CD4-positive, alpha-beta T cell treated with Interleukin-4 for 1 hour (primary cell): Measurements from ENCODE around the gene CFAP61.

Source experiments
- DNase-seq, 2 donors: peaks; one replicate each; pipeline ENCODE4 v3.0.0-alpha.2; 2020 to 2022

CFAP61 gene

DNA sequence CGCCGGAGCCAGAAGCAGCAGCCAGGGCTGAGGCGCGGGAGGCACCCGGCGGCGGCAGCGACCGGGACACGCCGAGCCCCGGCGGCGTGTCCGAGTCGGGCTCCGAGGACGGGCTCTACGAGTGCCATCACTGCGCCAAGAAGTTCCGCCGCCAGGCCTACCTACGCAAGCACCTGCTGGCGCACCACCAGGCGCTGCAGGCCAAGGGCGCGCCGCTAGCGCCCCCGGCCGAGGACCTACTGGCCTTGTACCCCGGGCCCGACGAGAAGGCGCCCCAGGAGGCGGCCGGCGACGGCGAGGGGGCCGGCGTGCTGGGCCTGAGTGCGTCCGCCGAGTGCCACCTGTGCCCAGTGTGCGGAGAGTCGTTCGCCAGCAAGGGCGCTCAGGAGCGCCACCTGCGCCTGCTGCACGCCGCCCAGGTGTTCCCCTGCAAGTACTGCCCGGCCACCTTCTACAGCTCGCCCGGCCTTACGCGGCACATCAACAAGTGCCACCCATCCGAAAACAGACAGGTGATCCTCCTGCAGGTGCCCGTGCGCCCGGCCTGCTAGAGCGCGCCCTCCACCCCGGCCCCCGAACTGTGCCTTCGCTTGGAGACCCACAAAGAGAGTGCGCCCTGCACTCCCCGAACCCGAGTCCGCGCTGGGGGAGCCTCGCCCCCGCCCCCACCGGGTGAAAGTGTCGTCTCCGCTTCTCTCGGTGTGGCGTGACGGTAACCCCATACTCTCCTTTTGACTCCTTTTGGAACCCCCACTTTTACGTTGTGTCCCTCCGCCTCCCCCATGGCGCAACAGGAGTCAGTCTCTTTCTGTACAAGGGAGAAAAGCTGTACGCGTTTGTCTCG lies 317.1 kb downstream of the CFAP61 start:
- DNase-seq: no peak

DNA sequence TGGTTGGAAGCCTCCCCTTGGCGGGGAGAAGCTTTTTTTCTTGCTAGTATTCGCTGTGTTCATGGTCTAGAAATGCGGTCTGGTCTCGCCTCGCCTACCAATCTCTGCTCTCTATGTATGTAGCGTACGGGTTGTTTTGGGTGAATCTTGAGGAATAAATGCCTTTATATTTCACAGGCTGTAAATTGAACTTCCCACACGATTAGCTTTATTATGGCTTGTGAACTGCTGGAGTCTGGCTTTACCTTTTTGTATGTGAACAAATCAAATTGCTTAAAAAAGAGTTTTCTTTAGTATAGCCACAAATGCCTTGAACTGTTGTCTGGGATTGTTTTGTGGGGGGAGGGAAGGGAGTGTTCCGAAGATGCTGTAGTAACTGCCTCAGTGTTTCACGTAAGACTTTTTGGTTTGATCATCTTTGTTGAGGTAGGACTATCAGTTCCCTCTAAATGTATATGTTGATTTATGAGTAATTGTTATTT lies 317.8 kb downstream of the CFAP61 start:
- DNase-seq: no peak

DNA sequence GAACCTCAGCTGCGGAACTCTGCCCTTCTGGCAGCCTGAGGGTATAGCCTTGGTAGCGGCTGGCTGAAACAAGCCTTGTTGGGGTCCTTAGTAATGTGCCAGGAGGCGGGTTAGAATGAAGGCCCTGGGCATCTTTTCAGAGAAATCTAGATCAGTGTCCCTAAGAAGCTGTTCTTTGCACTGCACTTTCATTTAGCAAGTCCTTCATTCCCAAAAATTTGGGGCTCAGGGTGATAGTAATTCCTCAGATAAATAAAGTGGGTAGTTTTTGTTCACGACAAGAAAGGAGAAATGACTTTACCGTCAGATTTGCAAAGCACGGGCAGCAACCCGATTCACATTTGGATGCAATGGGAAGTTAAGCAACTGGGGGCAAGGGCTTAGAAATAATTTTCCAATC lies 318.8 kb downstream of the CFAP61 start:
- DNase-seq: no peak

DNA sequence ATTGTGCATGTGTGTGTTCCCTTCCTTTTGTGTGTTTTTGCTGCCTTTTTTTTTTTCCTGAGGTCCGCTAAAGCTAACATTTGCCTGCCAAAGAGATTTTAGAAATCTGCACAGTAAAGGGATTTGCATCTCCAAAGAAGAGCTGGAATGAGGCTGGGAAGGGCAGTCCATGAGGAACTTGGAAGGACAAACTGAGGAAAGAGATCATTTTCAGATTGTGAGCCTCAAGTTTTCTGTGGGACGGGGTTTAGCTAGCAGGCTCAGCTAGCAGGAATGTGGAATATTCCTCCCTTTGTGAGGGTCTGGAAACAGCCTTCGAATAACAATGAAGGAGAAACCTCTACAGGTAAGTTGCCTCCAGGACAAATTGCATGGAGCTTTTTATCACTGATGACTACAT lies 319.3 kb downstream of the CFAP61 start:
- DNase-seq: no peak

DNA sequence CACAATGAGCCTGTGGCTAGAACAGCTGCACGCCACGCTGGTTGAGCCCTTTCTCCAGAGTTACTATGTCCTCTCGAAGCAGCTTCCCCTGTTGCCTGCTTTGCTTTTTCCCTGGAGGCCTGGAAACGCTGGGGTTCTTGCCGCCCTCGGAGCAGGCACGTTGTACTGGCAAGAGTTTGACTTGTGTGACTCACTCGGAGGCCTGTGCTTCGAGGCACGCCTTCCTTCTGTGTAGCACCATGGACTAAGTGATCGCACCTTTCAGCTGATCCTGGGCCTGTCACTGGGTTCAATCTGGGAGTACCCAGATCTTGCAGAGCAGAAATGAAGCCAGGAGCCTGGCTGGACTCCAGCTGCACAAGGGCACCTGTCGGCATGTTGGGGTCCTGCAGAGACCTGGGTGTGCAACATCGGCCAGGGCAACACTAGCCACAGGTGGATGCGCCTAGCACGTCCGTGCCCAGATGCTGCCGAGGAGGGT lies 320.8 kb downstream of the CFAP61 start:
- DNase-seq: no peak

DNA sequence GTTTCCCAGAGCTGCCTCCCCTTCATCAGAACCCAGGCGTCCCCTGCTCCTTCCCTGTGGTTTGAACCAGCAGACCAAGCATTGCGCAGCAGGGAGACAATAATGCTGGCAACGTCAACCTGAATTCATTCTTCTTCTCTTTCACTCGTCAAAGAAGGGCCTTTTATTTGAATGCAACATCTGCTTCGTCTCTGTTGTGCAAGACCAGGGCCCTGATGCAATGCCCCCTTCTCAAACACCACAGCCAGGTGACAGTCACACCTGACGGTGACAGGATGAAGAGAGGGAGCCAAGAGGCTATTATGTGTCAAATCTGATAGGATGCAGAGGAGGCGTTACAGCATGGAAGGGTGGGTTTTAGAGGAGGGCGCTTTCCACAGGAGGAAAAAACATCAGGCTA lies 323.5 kb downstream of the CFAP61 start:
- no peak for DNase-seq

DNA sequence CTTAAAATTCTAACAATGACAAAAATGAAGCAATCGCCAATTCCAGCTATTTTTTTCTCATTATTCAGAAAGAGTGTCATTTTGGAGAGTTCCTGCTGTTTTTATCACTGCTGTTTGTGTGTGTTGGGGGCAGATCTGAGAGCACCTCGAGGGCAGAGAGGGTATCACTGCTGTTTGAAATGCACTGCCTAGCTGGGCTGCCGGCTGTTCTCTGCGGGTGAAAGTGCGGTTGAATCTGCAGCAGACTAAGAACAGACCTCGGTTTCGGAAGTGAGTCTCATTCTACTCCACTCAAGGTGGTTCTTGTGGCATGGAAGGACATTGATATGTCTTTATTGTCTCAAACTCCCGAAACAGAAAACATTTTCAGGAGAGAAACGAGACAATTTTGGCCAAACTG lies 333.9 kb downstream of the CFAP61 start:
- no peak for DNase-seq

DNA sequence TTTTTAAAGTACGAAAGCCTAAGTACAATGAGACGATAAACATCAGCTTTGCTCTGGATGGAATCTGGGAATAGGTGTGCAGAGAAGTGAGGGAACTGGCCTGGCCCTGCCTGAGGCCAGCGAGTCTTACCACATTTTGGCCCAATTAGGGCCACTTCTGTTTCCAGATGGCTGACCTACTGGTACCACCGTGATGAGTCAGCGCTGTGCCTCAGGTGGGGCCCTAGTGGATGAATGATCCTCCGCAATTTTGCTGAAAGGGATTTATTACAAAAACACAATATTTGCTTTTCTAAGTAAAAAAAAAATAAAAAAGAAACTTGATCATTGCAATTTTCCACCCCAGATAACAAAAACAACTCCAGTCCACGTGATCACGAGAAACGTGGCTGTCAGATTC lies 338.1 kb downstream of the CFAP61 start:
- DNase-seq: no peak

DNA sequence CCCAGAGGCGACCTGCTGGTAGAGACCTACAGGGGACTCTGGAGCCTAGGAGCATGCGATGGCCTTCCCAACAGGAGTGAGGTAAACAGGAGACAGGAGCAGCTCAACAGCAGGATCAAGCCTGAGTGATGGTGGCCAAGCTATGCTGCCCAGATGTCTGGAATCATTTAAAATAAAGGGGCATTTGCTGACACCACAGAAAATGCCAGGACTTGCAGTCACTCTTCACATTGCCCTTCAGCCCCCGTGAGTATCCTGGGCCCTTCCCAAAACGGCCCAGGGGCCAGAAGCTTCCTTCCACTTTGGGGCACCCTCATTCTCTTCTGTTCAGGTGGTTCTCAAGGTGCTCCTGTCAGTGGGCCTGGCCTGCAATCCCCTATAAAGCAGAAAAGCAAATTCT lies 338.8 kb downstream of the CFAP61 start:
- no peak for DNase-seq

DNA sequence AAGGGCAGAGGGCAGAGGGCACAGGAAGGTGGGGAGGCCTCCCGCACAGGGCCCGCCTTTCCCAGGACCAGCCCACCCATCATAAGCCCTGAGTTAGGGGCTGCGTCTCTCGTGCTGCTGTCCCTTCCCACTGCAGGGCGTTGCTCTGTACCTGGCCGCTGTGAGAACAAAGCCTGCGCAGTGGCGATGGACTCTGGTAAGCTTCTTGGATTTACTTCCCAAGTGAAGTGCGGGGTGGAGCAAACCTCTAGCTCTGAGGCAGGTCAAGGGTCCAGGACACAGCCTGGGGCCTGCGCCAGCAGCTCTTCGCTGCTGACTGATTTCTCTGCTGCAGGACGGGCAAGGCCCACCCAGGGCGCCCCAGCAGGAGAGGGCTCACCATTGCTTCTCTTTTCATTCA lies 339.4 kb downstream of the CFAP61 start:
- DNase-seq: no peak

DNA sequence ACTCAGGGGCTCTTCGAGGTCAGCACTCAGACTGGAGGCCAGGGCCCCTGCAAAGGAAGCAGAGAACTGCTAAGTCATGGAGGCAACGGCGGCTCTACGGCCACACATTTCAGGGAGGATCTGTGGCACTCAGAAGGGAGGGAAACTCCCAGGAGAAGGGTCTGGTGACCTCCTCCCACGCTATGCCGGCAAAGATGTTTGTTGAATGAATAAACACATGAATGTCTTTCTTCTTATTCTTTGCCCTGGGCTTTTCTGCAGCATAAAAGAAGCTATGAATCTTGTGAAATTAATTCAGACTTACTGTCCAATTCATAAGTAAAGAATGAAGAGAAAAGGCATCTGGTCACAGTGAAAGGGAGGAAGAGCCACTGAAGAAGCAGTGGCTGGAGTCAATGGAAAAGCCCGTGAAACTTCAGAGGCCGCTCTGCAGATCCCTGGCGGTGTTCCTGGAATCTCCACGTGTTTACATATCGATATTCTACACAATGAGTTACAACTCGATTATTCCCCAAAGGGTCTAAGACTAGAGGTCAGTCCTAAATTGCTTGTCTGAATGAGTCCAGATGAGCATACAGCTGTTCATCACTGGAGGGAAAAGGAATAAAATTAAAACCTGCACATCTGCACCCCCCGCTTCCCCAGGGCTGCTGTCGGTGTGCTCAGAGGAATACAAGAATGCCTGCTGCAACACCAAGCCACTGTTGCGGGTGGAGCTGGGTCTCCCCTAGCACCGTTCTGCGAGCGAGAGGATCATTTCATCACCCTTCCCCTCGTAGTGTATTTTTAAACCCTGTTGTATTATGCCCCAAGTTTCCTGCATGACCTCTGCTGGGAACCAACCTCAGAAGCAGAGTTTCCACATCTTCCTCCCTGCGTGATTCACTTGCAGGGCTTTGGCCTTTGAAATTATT lies 341.1 kb downstream of the CFAP61 start:
- DNase-seq: no peak

DNA sequence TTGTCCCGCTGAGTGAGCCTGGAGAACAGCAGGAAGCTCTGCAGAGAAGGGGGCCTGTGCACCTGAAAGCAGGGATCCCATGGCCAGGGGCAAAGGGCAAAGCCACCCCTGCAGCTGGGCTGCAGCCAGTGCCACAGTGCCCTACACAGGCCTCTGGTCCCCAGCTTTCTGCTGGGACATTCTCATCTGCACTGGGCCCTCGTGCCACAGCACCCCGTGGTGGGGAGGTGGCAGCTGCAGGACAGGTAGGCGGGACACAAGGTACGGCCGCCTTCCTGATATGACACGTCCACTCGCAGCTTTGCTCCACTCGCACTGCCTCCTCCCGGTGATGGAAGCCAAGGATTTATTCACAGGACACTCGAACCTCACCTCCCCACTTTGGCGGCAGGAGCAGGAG lies 342.8 kb downstream of the CFAP61 start:
- DNase-seq: no peak

DNA sequence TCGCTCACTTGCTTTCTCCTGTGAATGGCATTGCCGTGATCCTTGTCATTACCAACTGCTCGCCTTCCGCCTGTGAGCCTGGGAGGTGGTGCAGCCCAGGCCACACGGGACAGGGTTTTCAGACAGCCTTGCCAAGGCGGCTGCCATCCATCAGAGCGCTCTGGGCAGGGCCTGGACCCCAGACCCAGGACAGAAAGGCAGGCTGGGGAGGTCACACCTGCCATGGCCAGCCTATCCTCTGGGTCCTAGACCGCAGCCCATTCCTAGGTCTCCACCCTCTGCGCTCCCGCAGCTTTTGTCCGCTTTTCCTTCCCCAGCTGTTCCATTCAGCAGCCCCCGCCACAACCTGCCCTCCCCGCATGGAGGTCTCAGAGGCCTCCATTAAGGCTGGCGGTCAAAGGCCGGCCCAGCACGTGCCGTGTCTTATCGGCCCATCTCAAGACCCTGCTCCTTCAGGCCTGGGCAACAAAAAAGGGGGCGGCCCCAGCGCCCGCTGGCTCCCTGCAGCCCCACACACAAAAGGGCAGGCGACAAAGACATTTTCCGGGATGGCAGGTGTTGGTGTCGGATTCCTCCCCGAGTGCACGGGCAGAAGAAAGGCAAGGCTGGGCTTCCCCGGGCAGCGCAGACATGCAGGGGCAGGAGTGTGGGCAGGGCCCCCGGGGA lies 343.7 kb downstream of the CFAP61 start:
- no peak for DNase-seq

DNA sequence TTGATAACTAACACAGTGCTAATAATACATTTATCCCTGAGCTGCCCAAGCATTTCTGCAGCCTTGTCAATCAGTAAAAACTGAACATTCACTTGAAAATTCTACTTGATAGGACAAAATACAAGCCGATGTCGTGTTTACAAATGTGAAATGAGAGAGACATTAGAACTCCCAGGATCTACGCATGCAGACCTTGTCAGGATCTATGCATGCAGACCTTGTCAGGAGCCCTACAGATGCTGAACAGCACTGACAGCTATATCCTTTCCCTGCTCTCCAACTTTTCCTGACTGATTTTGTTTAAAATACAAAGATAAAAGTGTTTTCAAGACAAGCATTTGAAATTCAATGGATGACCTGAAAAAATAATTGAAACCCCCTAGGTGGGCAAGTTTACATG lies 344.5 kb downstream of the CFAP61 start:
- no peak for DNase-seq

DNA sequence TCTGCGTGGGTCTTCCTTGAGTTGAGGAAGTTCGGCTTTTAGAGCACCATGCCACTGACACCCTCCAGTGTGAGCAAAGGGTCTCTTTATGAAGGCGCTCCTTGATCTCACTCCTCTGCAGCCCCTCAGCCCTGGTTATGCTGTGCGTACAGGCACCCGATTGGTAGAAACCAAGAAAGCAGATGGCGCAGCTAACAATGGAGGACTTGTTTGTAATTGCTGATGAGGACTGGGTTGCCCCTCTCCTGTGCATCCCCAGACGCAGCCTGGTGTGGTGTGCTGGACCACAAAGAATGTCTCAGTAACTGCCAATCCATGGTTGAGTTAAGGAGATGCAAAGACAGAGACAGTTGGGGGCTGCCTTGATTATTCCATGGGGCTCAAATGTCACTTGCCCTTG lies 345.8 kb downstream of the CFAP61 start:
- no peak for DNase-seq

DNA sequence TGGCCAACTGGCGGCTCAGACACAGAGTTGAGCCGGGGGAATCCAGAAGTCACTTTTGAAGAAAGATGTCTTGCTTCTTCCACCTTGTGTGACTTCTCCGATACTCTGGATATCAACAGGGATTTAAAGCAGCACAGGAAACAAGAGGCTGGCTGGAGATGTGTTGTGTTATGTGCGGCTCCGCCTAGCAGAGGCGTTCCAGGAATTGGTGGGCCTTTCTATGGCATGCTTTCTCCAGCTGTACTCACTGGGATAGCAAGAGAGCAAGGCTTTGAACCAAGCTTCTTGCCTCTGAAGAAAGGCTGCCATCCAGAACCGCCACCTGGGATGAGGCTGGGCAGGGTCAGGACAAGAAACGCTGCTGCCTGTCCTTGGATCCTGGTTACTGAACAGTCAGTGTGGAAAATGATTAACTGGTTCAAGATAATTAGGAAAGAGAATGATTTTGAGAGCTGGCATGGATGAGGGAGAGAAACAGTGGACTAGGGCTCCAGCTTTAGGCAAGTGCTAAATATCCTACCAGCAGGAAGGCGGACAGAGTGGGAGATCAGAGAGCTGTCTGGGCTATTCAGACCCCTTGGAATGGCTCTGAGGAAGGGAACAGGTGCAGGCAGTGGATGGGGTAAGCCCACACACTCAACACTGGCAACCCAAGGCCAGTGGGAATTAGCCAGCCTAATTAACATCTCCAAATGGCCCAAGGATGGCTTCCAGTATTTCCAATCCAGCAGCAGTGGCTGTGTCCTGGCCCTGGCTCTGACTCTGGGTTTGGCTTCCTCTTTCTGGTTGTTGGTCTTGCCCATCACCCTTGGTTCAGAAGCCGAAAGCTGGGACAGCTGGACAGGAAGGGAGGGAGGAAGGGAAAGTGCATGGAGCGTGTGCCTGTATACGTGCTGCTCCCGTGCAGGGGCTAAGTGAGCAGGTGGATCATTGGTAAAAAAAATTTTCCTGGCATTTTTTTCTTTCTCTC lies 347.5 kb downstream of the CFAP61 start:
- DNase-seq: no peak

DNA sequence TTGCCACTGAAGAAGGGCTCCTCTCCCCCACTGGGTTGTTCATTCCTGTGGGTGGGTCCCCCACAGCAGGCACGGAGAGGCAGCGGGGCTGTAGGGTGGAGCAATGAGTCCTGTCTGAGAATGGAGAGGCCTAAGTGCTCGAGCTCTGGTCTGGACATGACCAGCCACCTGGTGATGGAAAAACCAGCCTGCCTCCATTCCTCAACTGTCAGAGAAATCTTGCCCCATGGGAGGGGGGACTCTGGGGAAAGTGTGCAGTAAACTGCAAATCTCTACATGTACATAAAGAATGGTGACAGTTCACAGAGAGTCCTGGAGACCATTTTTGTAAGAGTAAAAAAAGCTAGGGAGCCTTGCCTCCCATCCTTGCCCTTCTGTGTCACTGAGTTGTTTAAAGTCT lies 349.7 kb downstream of the CFAP61 start:
- DNase-seq: no peak

DNA sequence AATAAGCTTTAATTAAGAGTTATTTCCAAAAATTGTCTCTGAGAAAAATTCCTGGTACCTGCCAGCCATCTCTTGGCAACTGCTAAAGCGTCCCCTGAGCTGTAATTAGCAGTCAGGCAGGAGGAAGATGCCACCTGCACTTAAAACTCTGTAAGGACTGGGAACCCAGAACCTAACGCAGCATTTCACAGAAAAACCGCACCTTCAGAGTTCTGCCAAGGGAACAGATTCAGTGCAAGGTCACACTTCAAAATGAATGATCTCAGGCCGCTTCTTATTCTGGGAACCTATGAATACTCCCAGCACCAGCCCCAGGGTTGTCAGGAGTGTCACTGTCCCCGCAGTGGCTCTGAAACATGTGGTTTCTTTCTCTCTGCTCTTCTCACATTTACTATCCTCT lies 352.3 kb downstream of the CFAP61 start:
- DNase-seq: no peak

DNA sequence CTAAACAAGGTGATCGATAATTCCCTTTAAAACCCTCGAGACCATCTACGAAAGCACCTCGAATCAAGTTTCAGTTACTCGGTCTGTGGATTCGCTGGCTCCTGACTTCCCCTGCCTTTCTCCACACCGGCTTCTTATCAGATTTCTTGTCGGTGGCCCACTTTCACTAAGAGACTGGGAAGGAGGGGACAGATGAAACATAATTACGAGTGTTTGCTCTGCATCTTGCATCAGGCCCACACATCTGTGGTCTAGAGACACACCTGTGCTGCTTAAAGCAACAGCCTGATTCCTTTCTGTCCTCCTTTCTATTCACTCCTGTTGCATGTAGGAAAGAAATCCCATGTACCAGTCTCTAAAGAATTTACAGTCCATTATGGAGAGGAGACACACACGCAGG lies 353.3 kb downstream of the CFAP61 start:
- no peak for DNase-seq

DNA sequence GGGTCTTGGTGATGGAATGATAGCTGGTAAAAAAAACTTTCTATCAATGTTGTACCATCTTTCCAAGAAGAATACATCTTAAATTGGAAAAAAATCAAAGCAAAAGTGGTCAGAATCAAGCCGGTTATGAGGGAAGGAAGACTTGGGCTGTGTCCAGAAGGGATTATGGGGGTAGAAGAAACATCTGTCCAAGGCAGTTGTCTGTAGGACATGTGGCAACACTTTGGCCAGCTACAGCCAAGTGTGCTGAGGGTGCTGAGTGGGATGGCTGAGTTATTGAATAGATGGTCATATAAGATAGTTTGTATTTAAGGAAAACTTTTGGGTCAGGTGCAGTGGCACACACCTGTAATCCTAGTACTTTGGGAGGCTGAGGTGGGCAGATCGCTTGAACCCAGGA lies 354.0 kb downstream of the CFAP61 start:
- DNase-seq: no peak

DNA sequence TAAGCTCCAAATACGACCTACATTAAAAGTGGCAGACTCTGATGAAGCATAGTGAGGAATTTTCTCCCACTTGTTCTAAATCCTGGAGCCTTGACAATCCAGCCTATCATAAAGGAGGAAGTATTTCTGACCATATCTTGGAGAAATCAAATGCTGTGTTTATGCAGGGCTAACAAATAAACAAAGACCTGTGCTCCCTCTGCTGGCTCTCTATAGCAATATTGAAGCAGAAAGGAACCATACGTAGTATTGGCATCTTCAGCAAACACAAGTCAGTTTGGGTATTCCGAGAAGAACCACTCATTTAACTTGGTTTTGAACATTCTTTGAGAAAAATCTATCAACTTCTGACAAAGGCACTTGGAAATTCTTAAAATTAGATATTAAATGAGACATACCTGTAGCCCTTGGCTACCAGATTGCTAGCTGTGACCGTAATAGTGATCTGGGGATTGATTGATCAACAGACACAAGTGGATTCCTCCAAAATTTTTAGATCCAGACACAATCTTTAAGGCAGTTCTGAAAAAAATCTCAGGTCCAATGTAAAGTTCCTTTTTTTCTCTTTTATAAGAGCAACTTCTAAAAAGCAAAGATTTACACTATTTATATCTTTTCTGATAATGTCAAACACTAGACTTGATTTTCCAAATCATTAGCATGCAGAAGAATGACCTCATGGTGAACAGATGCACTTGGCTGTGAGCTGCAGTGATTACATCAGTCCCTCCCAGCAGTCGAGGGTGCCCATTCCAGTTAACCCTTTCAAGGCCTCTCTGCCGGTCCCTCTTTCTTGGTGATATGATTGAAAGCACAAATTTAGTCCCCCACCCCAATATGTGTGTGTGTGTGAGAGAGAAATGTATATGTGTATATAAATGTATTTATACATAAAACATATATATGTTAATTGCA lies 355.8 kb downstream of the CFAP61 start:
- no peak for DNase-seq
